MCF 10A (cell line): ENCODE results near the gene MRPS30. TPM values are rescaled to one million over a fixed set of nuclear protein-coding genes. Genes with fewer than 3 reads are reported as not detected.
"Not testable (repeated sequence)": the region's sequence is repeated elsewhere in the genome, so short reads cannot be mapped to it uniquely, and the experiment has no call there.

Experiments
- BruUV-seq: library from RNA; stranded (reverse); fragments of 400-500 nt; replicated peaks from 2 replicates; lab custom pipeline; 2021; lab: Mats Ljungman, UMichigan
- CTCF ChIA-PET: fragments of 300-600 bp; sonication (Branson Sonifier 250); formaldehyde crosslinking; extraction: SDS; loops from one replicate; lab custom pipeline; 2021; ENCODE audit warnings: antibody characterized with exemption, inconsistent platforms; lab: Yijun Ruan, JAX
- POLR2A ChIA-PET: fragments of 300-600, 350-650 bp; sonication (Branson Sonifier 250); formaldehyde crosslinking; extraction: SDS; loops from one replicate; lab custom pipeline; 2020; ENCODE audit warnings: antibody characterized with exemption, inconsistent platforms; lab: Yijun Ruan, JAX
- DNase-seq: peaks from one replicate; pipeline ENCODE4 v3.0.0-alpha.2; 2018; ENCODE audit not compliant: unreplicated experiment
- H3K27ac Mint-ChIP-seq: one replicate; pipeline ENCODE4 v1.8.0; 2022; ENCODE audit warnings: mild to moderate bottlenecking, low read depth, mixed read lengths; ENCODE audit not compliant: unreplicated experiment
- H3K27me3 Mint-ChIP-seq: one replicate; pipeline ENCODE4 v1.8.0; 2022; ENCODE audit warnings: mixed read lengths; ENCODE audit not compliant: insufficient read depth, unreplicated experiment
- H3K36me3 Mint-ChIP-seq: one replicate; pipeline ENCODE4 v1.8.0; 2022; ENCODE audit warnings: mild to moderate bottlenecking, moderate library complexity, mixed read lengths; ENCODE audit not compliant: insufficient read depth, unreplicated experiment
- H3K4me1 Mint-ChIP-seq: one replicate; pipeline ENCODE4 v1.8.0; 2022; ENCODE audit warnings: mixed read lengths; ENCODE audit not compliant: insufficient read depth, unreplicated experiment
- H3K4me3 Mint-ChIP-seq: one replicate; pipeline ENCODE4 v1.8.0; 2022; ENCODE audit warnings: mild to moderate bottlenecking, moderate library complexity, mixed read lengths; ENCODE audit not compliant: unreplicated experiment
- H3K9me3 Mint-ChIP-seq: one replicate; pipeline ENCODE4 v1.8.0; 2022; ENCODE audit warnings: mixed read lengths; ENCODE audit not compliant: unreplicated experiment
- CTCF ChIP-seq: fragments of 200-600 bp; IDR thresholded peaks from one replicate; pipeline ENCODE4 v1.8.0; 2022; ENCODE audit warnings: antibody characterized with exemption, mild to moderate bottlenecking; ENCODE audit not compliant: unreplicated experiment
- intact Hi-C: fragments of 100-400 bp; cut with micrococcal nuclease; formaldehyde crosslinking; loops from 2 replicates; pipeline ENCODE4 v1.14.1; 2022
- total RNA-seq: library from RNA; stranded (reverse); gene quantifications from 2 replicates; pipeline ENCODE4 v1.2.3, GENCODE V29; 2022

MRPS30 gene
- total RNA-seq, 1 experiment from 2014 or later, result 63.2 TPM

GRCh38 chr5:44783634-44784315, 25.0 kb upstream of the MRPS30 start:
- Mint-ChIP-seq H3K27ac (no peak overlapping the region), H3K4me1 (peaks cover 1% of the 10 kb centered on the region), H3K9me3 (no peaks in the 10 kb centered on the region), H3K27me3 (no peaks in the 10 kb centered on the region), H3K36me3 (no peaks in the 10 kb centered on the region), H3K4me3 (no peak overlapping the region)
- no peak for TF ChIP-seq CTCF
- ChIA-PET POLR2A (no interaction called here), CTCF (no interaction called here)
- no TSS peak for BruUV-seq
- DNase-seq, result no peak
- intact Hi-C loops, result no loop called here

GRCh38 chr5:44787731-44788130, 21.0 kb upstream of the MRPS30 start:
- ChIA-PET POLR2A (interaction anchor here (1.2 kb wide), 1 partner anchor 19 kb away, joined by 3 read pairs; no protein-coding TSS in a partner anchor), CTCF (no interaction called here)
- TF ChIP-seq CTCF, result no peak
- no peak for DNase-seq
- Mint-ChIP-seq H3K27me3 (no peaks in the 10 kb centered on the region), H3K4me1 (peaks cover 18% of the 10 kb centered on the region), H3K9me3 (no peaks in the 10 kb centered on the region), H3K4me3 (no peak overlapping the region), H3K27ac (no peak overlapping the region), H3K36me3 (no peaks in the 10 kb centered on the region)
- intact Hi-C loops, result no loop called here
- no TSS peak for BruUV-seq

- Mint-ChIP-seq H3K9me3 (peaks cover 14% of the 10 kb centered on the region), H3K27ac (peak overlapping the region; percentile 87), H3K4me3 (peak overlapping the region; percentile 52), H3K4me1 (peaks cover 18% of the 10 kb centered on the region)
- ChIA-PET POLR2A (interaction anchor here (0.6 to 1.6 kb wide), 2 partner anchors 20 to 22 kb away, joined by 3 to 7 read pairs; partner anchors contain the start of gene MRPS30), CTCF (interaction anchor here (0.6 to 2.1 kb wide), 3 partner anchors 7 to 1152 kb away, joined by 3 to 5 read pairs (median 3); no protein-coding TSS in a partner anchor)
- BruUV-seq, H3K27me3 Mint-ChIP-seq, intact Hi-C loops, H3K36me3 Mint-ChIP-seq: not testable (repeated sequence)
- peak; percentile 59 for DNase-seq
Observed at GRCh38 chr5:44789372-44789995, 19.3 kb upstream of the MRPS30 start.

GRCh38 chr5:44792031-44792673, 16.6 kb upstream of the MRPS30 start:
- DNase-seq, intact Hi-C loops, H3K27me3 Mint-ChIP-seq, H3K27ac Mint-ChIP-seq, H3K36me3 Mint-ChIP-seq, BruUV-seq, H3K4me3 Mint-ChIP-seq, CTCF ChIA-PET: not testable (repeated sequence)
- peaks cover 14% of the 10 kb centered on the region for H3K9me3 Mint-ChIP-seq
- H3K4me1 Mint-ChIP-seq, result peaks cover 18% of the 10 kb centered on the region
- POLR2A ChIA-PET, result interaction anchor here (1.3 kb wide), 1 partner anchor 17 kb away, joined by 5 read pairs; no protein-coding TSS in a partner anchor
